Prostate gland (tissue), 2 donors: ENCODE measurements around the gene PPP2R5D.

Experiments used
- CTCF ChIP-seq, 4 experiments: fragments of 200-600 bp in 2 of 4; fragments of 450-650 bp in 2 of 4; sonication (generic) in 2 of 4; IDR thresholded peaks; 1 replicate in 3 of 4; 2 replicates in 1 of 4; pipeline ENCODE4 v1.5.1; 2016 to 2019; ENCODE audit warnings: antibody characterized with exemption in 4 of 4, mild to moderate bottlenecking in 2 of 4, moderate library complexity in 2 of 4
- POLR2A ChIP-seq: fragments of 450-650 bp; IDR thresholded peaks from one replicate; pipeline ENCODE4 v1.6.1; 2016; ENCODE audit warnings: antibody characterized with exemption, mild to moderate bottlenecking

- TF ChIP-seq CTCF (IDR thresholded peaks at IDR 0.05), result no peak
- no peak for TF ChIP-seq POLR2A
These were observed 58.9 kb downstream of the PPP2R5D start for GRCh38 chr6:43043310-43043709.
